K562 (cell line): ENCODE results near the gene EPHA1.

ENCODE experiments used
- CTCF ChIP-seq, 3 experiments: IDR thresholded peaks in 2 of 3; conservative IDR thresholded peaks in 1 of 3; 2 replicates each; pipeline ENCODE4 v1.5.1; 2011 to 2012; ENCODE audit warnings: low read length in 3 of 3, mild to moderate bottlenecking in 3 of 3, control low read depth in 2 of 3, improper control_type of control experiment in 1 of 3, inconsistent platforms in 1 of 3, low read depth in 1 of 3, mixed read lengths in 1 of 3, moderate library complexity in 1 of 3; ENCODE audit not compliant: insufficient read depth in 2 of 3
- CUX1 ChIP-seq: fragments of 200-800 bp; sonication (Bioruptor generic); IDR thresholded peaks from 2 replicates; pipeline ENCODE4 v1.6.1; 2016; ENCODE audit warnings: missing genetic modification characterization, missing compliant biosample characterization
- E2F5 ChIP-seq: sonication (generic); formaldehyde crosslinking; IDR thresholded peaks from 2 replicates; pipeline ENCODE4 v1.8.0; 2022; ENCODE audit warnings: mild to moderate bottlenecking, missing genetic modification reagents
- FOXJ3 ChIP-seq: sonication (generic); formaldehyde crosslinking; IDR thresholded peaks from 2 replicates; pipeline ENCODE4 v1.4.0; 2020; ENCODE audit warnings: mild to moderate bottlenecking, missing genetic modification reagents
- HNRNPK ChIP-seq: fragments of 200-400 bp; formaldehyde crosslinking; IDR thresholded peaks from one replicate; pipeline ENCODE4 v1.6.1; 2018; ENCODE audit warnings: mild to moderate bottlenecking, low read depth, low read length; ENCODE audit not compliant: poor library complexity, severe bottlenecking
- REST ChIP-seq, 2 experiments: fragments of 450-650 bp; formaldehyde crosslinking in 1 of 2; IDR thresholded peaks; 2 replicates each; pipeline versions ENCODE4 v1.4.0 to v1.6.1; 2014 to 2020; ENCODE audit warnings: mild to moderate bottlenecking in 2 of 2, borderline replicate concordance in 1 of 2, low read depth in 1 of 2
- SMAD1 ChIP-seq: fragments of 150-350 bp; IDR thresholded peaks from 2 replicates; pipeline ENCODE4 v1.6.1; 2014; ENCODE audit warnings: low read length, low read depth; ENCODE audit not compliant: partially characterized antibody
- SNAPC5 ChIP-seq: fragments of 250-450 bp; sonication (Bioruptor Pico); IDR thresholded peaks from 2 replicates; pipeline ENCODE4 v1.8.0; 2021; ENCODE audit warnings: moderate library complexity, mild to moderate bottlenecking, inconsistent platforms
- TBP ChIP-seq: optimal IDR thresholded peaks from 2 replicates; pipeline ENCODE3; 2011; ENCODE audit warnings: low read depth, low read length, improper control_type of control experiment
- ZBED1 ChIP-seq: IDR thresholded peaks from 2 replicates; pipeline ENCODE4 v1.6.1; 2014
- ZFP1 ChIP-seq: fragments of 450-650 bp; formaldehyde crosslinking; IDR thresholded peaks from 2 replicates; pipeline ENCODE4 v1.4.0; 2020; ENCODE audit warnings: mild to moderate bottlenecking, mixed read lengths
- ZNF24 ChIP-seq: fragments of 450-650 bp; IDR thresholded peaks from 2 replicates; pipeline ENCODE4 v1.6.1; 2016
- ZSCAN32 ChIP-seq: fragments of 450-650 bp; formaldehyde crosslinking; IDR thresholded peaks from 2 replicates; pipeline ENCODE4 v1.4.0; 2020; ENCODE audit warnings: mild to moderate bottlenecking, moderate library complexity

- TF ChIP-seq CUX1 (CRISPR knock-in tag), result no peak
- TF ChIP-seq SMAD1, result no peak
- TF ChIP-seq HNRNPK, result no peak
- TF ChIP-seq CTCF (IDR thresholded peaks at IDR 0.05 in 2 of 3, conservative IDR thresholded peaks at IDR 0.05 in 1 of 3; ENCODE audit: insufficient read depth in 2 of 3, low read depth in 1 of 3, low read length in 3 of 3), result no peak
- TF ChIP-seq ZFP1, result no peak
- no peak for TF ChIP-seq ZBED1
- TF ChIP-seq E2F5 (CRISPR knock-in tag), result no peak
- no peak for TF ChIP-seq TBP
- no peak for TF ChIP-seq FOXJ3 (CRISPR knock-in tag)
- no peak for TF ChIP-seq ZNF24
- no peak for TF ChIP-seq ZSCAN32 (CRISPR knock-in tag)
- no peak for TF ChIP-seq SNAPC5
- no peak for TF ChIP-seq REST (IDR thresholded peaks at IDR 0.05; ENCODE audit: borderline replicate concordance)
- no peak for TF ChIP-seq REST (CRISPR knock-in tag; IDR thresholded peaks at IDR 0.05; ENCODE audit: low read depth)
Observed at GRCh38 chr7:143382791-143383641, 25.6 kb downstream of the EPHA1 start.
